Measurements from ENCODE around the gene GOLGA6L2.
"Not testable (repeated sequence)": the region's sequence is repeated elsewhere in the genome, so short reads cannot be mapped to it uniquely, and the experiment has no call there.

GOLGA6L2 gene

DNA sequence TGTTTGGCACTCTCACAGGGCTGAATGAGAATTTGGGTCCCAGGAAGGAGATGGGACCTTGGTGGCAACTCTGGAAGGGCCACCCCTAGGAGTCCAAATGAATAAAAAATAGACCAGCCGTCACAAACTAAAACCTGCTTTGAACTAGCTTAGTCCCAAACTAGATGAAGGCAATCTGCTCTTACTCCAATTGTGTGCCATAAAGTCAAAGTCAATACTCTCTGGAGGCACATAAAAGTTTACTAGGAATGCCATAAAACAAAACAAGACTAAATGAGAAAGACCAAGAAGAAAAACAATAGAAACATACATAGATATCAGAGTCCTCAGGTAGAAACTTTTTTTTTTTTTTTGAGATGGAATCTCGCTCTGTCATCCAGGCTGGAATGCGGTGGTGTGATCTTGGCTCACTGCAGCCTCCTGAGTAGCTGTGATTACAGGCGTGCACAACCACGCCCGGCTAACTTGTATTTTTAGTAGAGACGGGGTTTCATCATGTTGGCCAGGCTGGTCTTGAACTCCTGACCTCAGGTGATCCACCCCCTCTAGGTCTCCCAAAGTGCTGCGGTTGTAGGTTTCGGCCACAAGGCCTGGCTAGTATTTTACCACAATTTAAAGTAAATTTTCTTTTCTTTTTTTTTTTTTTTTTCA is 8.1 kb downstream of the GOLGA6L2 start:
- Histone ChIP-seq H3K79me2 (ENCODE audit: low read length) (no peaks in the 10 kb centered on the region), H3K27ac (ENCODE audit: low read length) (no peak overlapping the region), H3K4me1 (ENCODE audit: low read length) (no peaks in the 10 kb centered on the region), H3K4me2 (ENCODE audit: low read length) (no peak overlapping the region), H3K9ac (ENCODE audit: low read length) (no peak overlapping the region), H2AFZ (ENCODE audit: low read depth, low read length) (no peak overlapping the region), H3K36me3 (replicated peaks; ENCODE audit: low read depth, low read length) (no peaks in the 10 kb centered on the region), H3K9me3 (ENCODE audit: insufficient read depth, low read length) (no peaks in the 10 kb centered on the region), H3K27me3 (ENCODE audit: low read depth, low read length) (no peaks in the 10 kb centered on the region), H3K4me3 (ENCODE audit: low read length) (no peak overlapping the region), H4K20me1 (ENCODE audit: insufficient read depth, low read length) (no peaks in the 10 kb centered on the region)
- TF ChIP-seq CTCF (IDR thresholded peaks at IDR 0.05; ENCODE audit: low read depth, low read length) (no peak), EZH2phosphoT487 (IDR thresholded peaks at IDR 0.05; ENCODE audit: low read depth) (no peak)

- Histone ChIP-seq H3K27ac (ENCODE audit: low read length) (no peak overlapping the region), H3K4me3 (ENCODE audit: low read length) (no peak overlapping the region), H3K79me2 (ENCODE audit: low read length) (no peaks in the 10 kb centered on the region), H3K4me2 (ENCODE audit: low read length) (no peak overlapping the region), H3K27me3 (ENCODE audit: low read depth, low read length) (no peaks in the 10 kb centered on the region), H3K9ac (ENCODE audit: low read length) (no peak overlapping the region), H2AFZ (ENCODE audit: low read depth, low read length) (no peak overlapping the region), H3K4me1 (ENCODE audit: low read length) (no peaks in the 10 kb centered on the region), H3K36me3 (replicated peaks; ENCODE audit: low read depth, low read length) (no peaks in the 10 kb centered on the region), H4K20me1 (ENCODE audit: insufficient read depth, low read length) (no peaks in the 10 kb centered on the region), H3K9me3 (ENCODE audit: insufficient read depth, low read length) (no peaks in the 10 kb centered on the region)
- TF ChIP-seq CTCF (IDR thresholded peaks at IDR 0.05; ENCODE audit: low read depth, low read length) (no peak), EZH2phosphoT487 (IDR thresholded peaks at IDR 0.05; ENCODE audit: low read depth) (no peak)
Measured at GRCh38 chr15:23437673-23438072, 9.4 kb downstream of the GOLGA6L2 start.

DNA sequence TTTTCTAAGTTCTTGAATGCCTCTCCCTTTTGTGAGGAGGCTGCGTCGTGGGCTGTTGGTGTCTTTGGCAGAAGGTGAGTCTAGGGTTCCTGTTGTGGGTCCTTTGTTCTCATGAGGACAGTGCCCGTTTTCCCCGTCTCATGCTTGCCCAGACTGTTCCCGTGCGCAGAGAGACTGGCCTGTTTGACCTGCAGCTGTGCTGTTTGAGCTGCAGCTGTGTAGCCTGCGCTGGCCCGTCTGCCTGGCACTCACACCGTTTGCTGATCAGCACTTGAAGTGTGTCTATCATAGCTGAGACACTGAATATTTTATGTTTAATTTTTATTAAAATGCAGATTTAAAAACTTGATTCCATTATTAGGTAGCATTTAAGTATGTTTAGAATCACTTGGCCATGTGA is 9.9 kb downstream of the GOLGA6L2 start:
- H3K4me3 ChIP-seq (ENCODE audit: low read length): no peak overlapping the region
- H3K4me2 ChIP-seq (ENCODE audit: low read length): no peak overlapping the region
- H3K36me3 ChIP-seq (replicated peaks; ENCODE audit: low read depth, low read length): no peaks in the 10 kb centered on the region
- H2AFZ ChIP-seq (ENCODE audit: low read depth, low read length): no peak overlapping the region
- H3K9me3 ChIP-seq (ENCODE audit: insufficient read depth, low read length): no peaks in the 10 kb centered on the region
- TF ChIP-seq EZH2phosphoT487 (IDR thresholded peaks at IDR 0.05; ENCODE audit: low read depth) (no peak), CTCF (IDR thresholded peaks at IDR 0.05; ENCODE audit: low read depth, low read length) (no peak)
- no peaks in the 10 kb centered on the region for H3K4me1 ChIP-seq (ENCODE audit: low read length)
- no peaks in the 10 kb centered on the region for H3K27me3 ChIP-seq (ENCODE audit: low read depth, low read length)
- H4K20me1 ChIP-seq (ENCODE audit: insufficient read depth, low read length): no peaks in the 10 kb centered on the region
- H3K9ac ChIP-seq (ENCODE audit: low read length): no peak overlapping the region
- H3K27ac ChIP-seq (ENCODE audit: low read length): no peak overlapping the region
- H3K79me2 ChIP-seq (ENCODE audit: low read length): no peaks in the 10 kb centered on the region

DNA sequence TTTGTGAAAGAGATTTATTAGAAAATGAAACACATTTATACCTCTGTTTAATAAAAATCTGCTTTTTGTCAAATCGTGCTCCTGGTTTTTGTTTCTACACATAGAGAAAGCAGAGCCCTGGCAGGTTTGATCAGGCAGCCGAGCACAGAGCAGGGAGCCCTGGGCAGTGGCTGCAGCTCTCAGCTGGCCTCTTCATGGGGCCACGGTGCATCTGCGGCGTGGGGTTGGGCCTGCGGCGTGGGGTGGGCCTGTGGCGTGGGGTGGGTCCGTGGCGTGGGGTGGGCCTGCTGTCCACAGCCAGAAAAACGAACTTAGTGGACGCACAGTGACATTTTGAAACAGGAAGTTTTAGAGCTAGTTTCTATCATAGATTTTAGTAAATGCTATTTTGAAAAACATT is 10.6 kb downstream of the GOLGA6L2 start:
- H4K20me1 ChIP-seq (ENCODE audit: insufficient read depth, low read length): no peaks in the 10 kb centered on the region
- no peaks in the 10 kb centered on the region for H3K27me3 ChIP-seq (ENCODE audit: low read depth, low read length)
- H3K9me3 ChIP-seq (ENCODE audit: insufficient read depth, low read length): no peaks in the 10 kb centered on the region
- H3K79me2 ChIP-seq (ENCODE audit: low read length): no peaks in the 10 kb centered on the region
- no peaks in the 10 kb centered on the region for H3K36me3 ChIP-seq (replicated peaks; ENCODE audit: low read depth, low read length)
- TF ChIP-seq EZH2phosphoT487 (IDR thresholded peaks at IDR 0.05; ENCODE audit: low read depth): no peak
- no peak for TF ChIP-seq CTCF (IDR thresholded peaks at IDR 0.05; ENCODE audit: low read depth, low read length)
- H3K27ac ChIP-seq (ENCODE audit: low read length): no peak overlapping the region
- H3K9ac ChIP-seq (ENCODE audit: low read length): no peak overlapping the region
- H2AFZ ChIP-seq (ENCODE audit: low read depth, low read length): no peak overlapping the region
- H3K4me1 ChIP-seq (ENCODE audit: low read length): no peaks in the 10 kb centered on the region
- no peak overlapping the region for H3K4me3 ChIP-seq (ENCODE audit: low read length)
- no peak overlapping the region for H3K4me2 ChIP-seq (ENCODE audit: low read length)

- H3K36me3 ChIP-seq (replicated peaks; ENCODE audit: low read depth, low read length); H3K4me3 ChIP-seq (ENCODE audit: low read length); H3K9me3 ChIP-seq (ENCODE audit: insufficient read depth, low read length); H2AFZ ChIP-seq (ENCODE audit: low read depth, low read length); H4K20me1 ChIP-seq (ENCODE audit: insufficient read depth, low read length); H3K4me2 ChIP-seq (ENCODE audit: low read length); H3K79me2 ChIP-seq (ENCODE audit: low read length); H3K27me3 ChIP-seq (ENCODE audit: low read depth, low read length); H3K9ac ChIP-seq (ENCODE audit: low read length); H3K4me1 ChIP-seq (ENCODE audit: low read length); H3K27ac ChIP-seq (ENCODE audit: low read length): not testable (repeated sequence)
Measured at GRCh38 chr15:23434699-23435098, 12.3 kb downstream of the GOLGA6L2 start.

DNA sequence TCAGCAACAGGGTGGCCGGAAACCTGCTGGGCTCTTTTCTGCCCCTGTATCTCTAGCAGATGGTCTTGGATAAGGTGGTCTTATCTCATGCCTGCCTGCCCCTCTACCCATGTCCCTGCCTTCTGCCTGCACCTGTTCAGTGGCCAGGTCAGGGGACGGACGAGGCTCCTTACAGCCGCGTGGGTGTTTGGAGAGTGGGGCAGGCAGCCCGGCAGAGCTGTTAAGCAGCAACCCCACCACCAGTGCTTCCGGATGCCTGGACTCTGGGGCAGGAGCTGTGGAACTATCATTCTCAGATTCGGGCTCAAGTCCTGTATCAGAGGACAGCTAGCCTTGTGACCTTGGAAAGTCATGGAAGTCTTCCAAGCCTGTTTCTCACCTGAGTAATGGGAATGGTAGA is 21.7 kb downstream of the GOLGA6L2 start:
- H4K20me1 ChIP-seq (ENCODE audit: insufficient read depth, low read length); H3K79me2 ChIP-seq (ENCODE audit: low read length); H3K27me3 ChIP-seq (ENCODE audit: low read depth, low read length); H3K4me3 ChIP-seq (ENCODE audit: low read length); H3K4me2 ChIP-seq (ENCODE audit: low read length); H3K36me3 ChIP-seq (replicated peaks; ENCODE audit: low read depth, low read length); H3K4me1 ChIP-seq (ENCODE audit: low read length); H3K27ac ChIP-seq (ENCODE audit: low read length); H2AFZ ChIP-seq (ENCODE audit: low read depth, low read length); H3K9me3 ChIP-seq (ENCODE audit: insufficient read depth, low read length); H3K9ac ChIP-seq (ENCODE audit: low read length): not testable (repeated sequence)
